ENCODE measurements around the gene PRDX2.
A peak's percentile ranks its signal among the peaks of the same experiment; 100 is the strongest.
"Not testable (repeated sequence)": the region's sequence is repeated elsewhere in the genome, so short reads cannot be mapped to it uniquely, and the experiment has no call there.

The PRDX2 gene

DNA sequence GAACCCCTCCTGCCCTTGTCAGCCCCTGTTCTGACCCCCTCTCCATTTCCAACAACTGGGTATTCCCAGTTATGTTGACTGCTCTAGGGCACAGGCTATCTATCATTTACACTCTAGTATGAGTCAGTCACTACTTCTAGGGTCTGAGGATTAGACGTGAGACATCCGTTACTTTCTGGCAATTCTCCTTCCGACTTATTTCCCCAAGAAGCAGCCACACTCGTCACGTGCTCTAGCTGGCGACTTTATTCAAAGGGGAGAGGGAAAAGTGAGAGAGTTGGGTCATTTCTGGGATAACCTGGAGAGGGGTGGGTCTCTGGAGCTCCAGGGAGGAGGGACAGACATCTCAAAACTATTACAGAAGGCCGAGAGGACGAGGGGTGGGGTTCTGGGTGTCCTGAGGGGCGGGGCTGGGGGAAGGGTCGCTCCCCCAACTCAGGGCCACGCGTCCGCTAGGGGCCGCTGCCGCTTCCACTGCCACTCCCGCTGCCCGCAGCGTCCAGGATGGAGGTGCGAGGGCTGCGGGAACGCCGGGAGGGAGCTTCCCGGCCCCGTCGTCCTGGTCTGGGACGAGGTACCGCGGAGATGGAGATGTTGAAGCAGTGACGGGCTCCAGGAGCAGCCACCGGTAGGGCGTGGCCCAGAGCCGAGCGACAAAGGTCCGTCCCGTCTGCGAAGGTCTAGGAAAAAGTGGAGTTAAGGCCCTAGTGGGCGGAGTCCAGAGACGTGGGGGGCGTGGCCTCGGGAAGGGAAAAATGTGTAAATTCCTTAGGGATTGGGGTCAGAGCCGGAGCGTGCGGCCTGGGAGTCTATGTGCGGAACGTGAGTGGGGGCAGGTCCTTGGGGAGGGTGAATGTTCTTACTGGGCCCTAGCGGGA, 23.9 kb upstream of the PRDX2 start:
- no peak for DNase-seq

- DNase-seq: no peak
These were observed 20.2 kb upstream of the PRDX2 start for GRCh38 chr19:12821761-12822160.

GRCh38 chr19:12817810-12818209, 16.2 kb upstream of the PRDX2 start:
- not testable (repeated sequence) for DNase-seq

DNA sequence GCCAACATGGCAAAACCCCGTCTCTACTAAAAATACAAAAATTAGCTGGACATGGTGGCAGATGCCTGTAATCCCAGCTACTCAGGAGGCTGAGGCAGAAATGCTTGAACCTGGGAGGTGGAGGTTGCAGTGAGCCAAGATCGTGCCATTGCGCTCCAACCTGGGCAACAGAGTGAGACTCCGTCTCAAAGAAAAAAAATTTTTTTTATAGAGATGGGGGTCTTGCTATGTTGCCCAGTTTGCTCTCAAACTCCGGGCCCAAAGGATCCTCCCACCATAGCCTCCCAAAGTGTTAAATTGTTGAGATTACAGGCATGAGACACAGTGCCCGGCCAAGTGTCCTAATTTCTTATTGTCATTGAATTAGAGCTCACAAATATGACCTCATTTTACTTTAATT, 15.6 kb upstream of the PRDX2 start:
- DNase-seq: not testable (repeated sequence)

DNA sequence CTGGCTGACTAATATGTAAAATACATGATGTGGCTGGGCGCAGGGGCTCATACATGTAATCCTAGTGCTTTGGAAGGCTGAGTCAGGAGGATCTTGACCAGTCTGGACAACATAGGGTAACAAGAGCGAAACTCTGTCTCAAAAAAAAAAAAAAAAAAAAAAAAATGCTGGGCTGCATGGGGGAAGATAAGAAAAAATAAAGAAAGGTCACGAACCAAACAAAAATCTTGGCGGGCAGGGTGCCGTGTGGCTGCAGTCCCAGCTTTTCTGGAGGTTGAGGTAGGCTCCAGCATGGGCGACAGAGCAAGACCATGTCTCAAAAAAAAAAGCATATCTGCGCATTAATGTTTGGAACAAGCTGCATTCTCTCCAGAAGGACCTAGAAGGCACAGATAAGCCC, 13.5 kb upstream of the PRDX2 start:
- DNase-seq: no peak

DNA sequence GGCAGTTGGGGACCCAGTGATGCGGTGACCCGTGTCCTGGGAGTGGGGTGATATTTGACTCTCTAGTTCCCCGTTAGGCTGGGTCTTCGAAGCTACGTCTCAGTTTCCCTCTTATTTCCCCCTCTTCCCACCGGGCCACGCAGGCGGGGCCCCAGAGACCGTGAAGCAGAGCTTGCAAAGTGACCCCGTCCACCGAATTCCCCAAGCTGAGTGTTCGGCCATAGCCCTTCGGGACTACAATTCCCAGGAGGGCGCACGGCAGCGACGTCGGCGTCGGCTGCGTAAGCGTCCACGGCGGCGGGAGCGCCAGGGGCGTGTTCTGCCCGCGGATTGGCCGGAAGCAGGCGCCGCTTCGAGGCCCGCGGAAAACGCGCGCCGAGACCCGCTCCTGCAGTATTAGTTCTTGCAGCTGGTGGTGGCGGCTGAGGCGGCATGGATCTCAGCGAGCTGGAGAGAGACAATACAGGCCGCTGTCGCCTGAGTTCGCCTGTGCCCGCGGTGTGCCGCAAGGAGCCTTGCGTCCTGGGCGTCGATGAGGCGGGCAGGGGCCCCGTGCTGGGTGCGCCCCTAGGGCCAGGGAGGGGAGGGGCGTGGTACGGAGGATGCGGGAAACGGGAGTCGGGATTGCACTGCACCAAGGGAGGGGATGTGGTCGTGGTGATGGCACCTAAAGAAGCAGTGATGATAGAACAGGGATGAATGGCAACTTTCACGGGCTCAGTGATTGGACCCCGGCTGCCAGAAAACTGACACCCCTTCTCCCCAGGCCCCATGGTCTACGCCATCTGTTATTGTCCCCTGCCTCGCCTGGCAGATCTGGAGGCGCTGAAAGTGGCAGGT, 4.9 kb upstream of the PRDX2 start, which contains the start of gene RNASEH2A:
RNASEH2A (plus strand) TSS at position 343 of the 840 bp plus-strand sequence; CDS start at position 433, 90 bp downstream.
- DNase-seq: peak in 13 of 14 donors; percentile 56 to 86 (median 68)

- DNase-seq: no peak
These were observed 2.5 kb upstream of the PRDX2 start for GRCh38 chr19:12804051-12804450.

GRCh38 chr19:12802267-12803106, 887 bp upstream of the PRDX2 start:
- DNase-seq: peak in 3 of 14 donors; percentile 18 to 77 (median 49)

DNA sequence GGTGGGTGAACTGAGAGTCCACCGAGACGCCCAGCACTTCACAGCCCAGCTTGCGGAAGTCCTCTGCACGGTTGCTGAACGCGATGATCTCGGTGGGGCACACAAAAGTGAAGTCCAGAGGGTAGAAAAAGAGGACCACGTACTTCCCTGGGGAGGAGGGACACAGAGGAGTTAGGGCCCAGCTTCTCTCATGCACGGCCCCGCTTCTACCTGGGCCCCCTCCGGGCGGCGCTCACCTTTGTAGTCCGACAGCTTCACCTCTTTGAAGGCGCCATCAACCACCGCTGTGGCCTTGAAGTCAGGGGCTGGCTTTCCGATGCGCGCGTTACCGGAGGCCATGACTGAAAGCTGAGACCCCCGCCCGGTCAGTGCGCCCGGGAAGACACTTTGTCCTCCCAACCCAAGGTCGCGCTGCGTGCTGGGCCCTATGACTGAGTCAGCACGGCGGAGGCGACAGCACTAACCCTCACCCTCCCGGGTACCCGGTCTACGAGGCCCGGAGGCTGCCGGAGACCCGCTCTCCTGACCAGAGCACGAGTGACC, 606 bp downstream of the PRDX2 start:
- peak in 3 of 14 donors; percentile 28 to 39 (median 36) for DNase-seq

- DNase-seq: no peak
These were observed 1.2 kb downstream of the PRDX2 start for GRCh38 chr19:12800466-12800770.

- no peak for DNase-seq
These were observed 1.7 kb downstream of the PRDX2 start for GRCh38 chr19:12799742-12800465.

DNA sequence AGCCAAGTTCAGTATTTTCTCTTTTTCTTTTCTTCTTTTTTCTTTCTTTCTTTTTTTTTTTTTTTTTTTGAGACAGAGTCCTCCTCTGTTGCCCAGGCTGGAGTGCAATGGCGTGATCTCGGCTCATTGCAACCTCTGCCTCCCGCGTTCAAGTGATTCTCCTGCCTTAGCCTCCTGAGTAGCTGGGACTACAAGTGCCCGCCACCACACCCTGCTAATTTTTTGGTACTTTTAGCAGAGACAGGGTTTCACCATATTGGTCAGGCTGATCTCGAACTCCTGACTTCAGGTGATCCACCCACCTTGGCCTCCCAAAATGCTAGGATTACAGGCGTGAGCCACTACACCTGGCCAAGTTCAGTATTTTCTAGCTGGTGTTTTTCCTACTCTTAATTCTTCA, 4.0 kb downstream of the PRDX2 start:
- not testable (repeated sequence) for DNase-seq

- DNase-seq: no peak
These were observed 4.4 kb downstream of the PRDX2 start for GRCh38 chr19:12797141-12797587.

GRCh38 chr19:12796146-12797071, 5.2 kb downstream of the PRDX2 start:
- DNase-seq: peak in 10 of 14 donors; percentile 36 to 71 (median 58)

DNA sequence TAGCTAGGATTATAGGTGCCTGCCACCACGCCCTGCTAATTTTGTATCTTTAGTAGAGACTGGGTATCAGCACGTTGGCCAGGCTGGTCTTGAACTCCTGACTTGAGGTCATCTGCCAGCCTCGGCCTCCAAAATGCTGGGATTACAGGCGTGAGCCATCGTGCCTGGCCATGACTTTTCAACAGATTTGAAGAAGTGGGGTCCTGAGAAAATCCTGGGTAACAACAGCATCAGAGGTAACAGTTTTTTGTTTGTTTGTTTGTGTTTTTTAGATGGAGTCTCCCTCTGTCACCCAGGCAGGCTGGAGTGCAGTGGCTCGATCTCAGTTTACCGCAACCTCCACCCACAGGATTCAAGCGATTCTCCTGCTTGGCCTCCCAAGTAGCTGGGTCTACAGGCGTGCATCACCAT, 6.6 kb downstream of the PRDX2 start:
- DNase-seq: no peak

GRCh38 chr19:12794196-12794941, 7.2 kb downstream of the PRDX2 start:
- DNase-seq: no peak

- peak; percentile 52 to 96 (median 88) for DNase-seq
These were observed 8.1 kb downstream of the PRDX2 start for GRCh38 chr19:12793290-12794195.

- DNase-seq: peak in 4 of 14 donors; percentile 47 to 65 (median 52)
These were observed 8.7 kb downstream of the PRDX2 start for GRCh38 chr19:12792853-12793289.
